Endometrial microvascular endothelial cells (primary cell): ENCODE measurements around the gene ATP6V1D. TPM values are rescaled to one million over a fixed set of nuclear protein-coding genes. Genes with fewer than 3 reads are reported as not detected.
"Not testable (repeated sequence)": the region's sequence is repeated elsewhere in the genome, so short reads cannot be mapped to it uniquely, and the experiment has no call there.

Source experiments
- in situ Hi-C: cut with HindIII; loops from 2 replicates; pipeline ENCODE4 v1.10.0; 2017; ENCODE audit warnings: low sequenced_read_pairs, low pct_unique_long_range_greater_than_20kb; ENCODE audit errors: inconsistent ontology term
- total RNA-seq: library from RNA; depleted of rRNA; stranded (reverse); fragments of >200 nt; gene quantifications from one replicate; pipeline ENCODE4 v1.2.3, GENCODE V29; 2015; ENCODE audit errors: inconsistent ontology term

The ATP6V1D gene
- total RNA-seq, 1 donor from 2014 or later, result 73.7 TPM

GRCh38 chr14:67372833-67373232, 13.2 kb upstream of the ATP6V1D start:
- in situ Hi-C loops, result no loop called here

- in situ Hi-C loops, result no loop called here
These were observed 11.9 kb upstream of the ATP6V1D start for GRCh38 chr14:67371247-67372148.

- in situ Hi-C loops, result no loop called here
These were observed 11.2 kb upstream of the ATP6V1D start for GRCh38 chr14:67370830-67371229.

GRCh38 chr14:67365476-67365875, 5.9 kb upstream of the ATP6V1D start:
- in situ Hi-C loops, result no loop called here

- in situ Hi-C loops, result no loop called here
These were observed 1.0 kb upstream of the ATP6V1D start for GRCh38 chr14:67360470-67361206.

- in situ Hi-C loops, result no loop called here
These were observed 455 bp downstream of the ATP6V1D start for GRCh38 chr14:67358924-67359774.

GRCh38 chr14:67357969-67358354, 1.6 kb downstream of the ATP6V1D start:
- in situ Hi-C loops, result no loop called here

GRCh38 chr14:67357186-67357968, 2.2 kb downstream of the ATP6V1D start:
- in situ Hi-C loops, result no loop called here

GRCh38 chr14:67352055-67352454, 7.5 kb downstream of the ATP6V1D start:
- in situ Hi-C loops, result no loop called here

GRCh38 chr14:67345583-67345982, 14.0 kb downstream of the ATP6V1D start:
- in situ Hi-C loops, result no loop called here

GRCh38 chr14:67343601-67344230, 15.9 kb downstream of the ATP6V1D start:
- in situ Hi-C loops, result no loop called here

GRCh38 chr14:67341231-67341630, 18.4 kb downstream of the ATP6V1D start:
- in situ Hi-C loops, result not testable (repeated sequence)

GRCh38 chr14:67335781-67336180, 23.8 kb downstream of the ATP6V1D start:
- in situ Hi-C loops, result no loop called here

GRCh38 chr14:67332468-67332867, 27.1 kb downstream of the ATP6V1D start:
- in situ Hi-C loops, result no loop called here

- in situ Hi-C loops, result no loop called here
These were observed 28.1 kb downstream of the ATP6V1D start for GRCh38 chr14:67331368-67332125.

- in situ Hi-C loops, result not testable (repeated sequence)
These were observed 29.9 kb downstream of the ATP6V1D start for GRCh38 chr14:67329666-67330065.

- in situ Hi-C loops, result no loop called here
These were observed 40.5 kb downstream of the ATP6V1D start for GRCh38 chr14:67319142-67319541.
